Left lobe of liver (tissue), 2 donors: ENCODE results near the gene PMIS2. TPM values are rescaled to one million over a fixed set of nuclear protein-coding genes. Genes with fewer than 3 reads are reported as not detected.

Experiments
- ATAC-seq: fragments of 200-7000 bp; cut with Tn5 transposase; one replicate; pipeline ENCODE4 v1.9.1; 2020; ENCODE audit warnings: mild to moderate bottlenecking, moderate library complexity
- DNase-seq: peaks from one replicate; pipeline ENCODE4 v3.0.0-alpha.2; 2020; ENCODE audit warnings: low spot score
- total RNA-seq: library from RNA; stranded (reverse); gene quantifications from one replicate; pipeline ENCODE4 v1.2.1, GENCODE V29; 2021
- donor health status: DM: no; HTN: no; CAD: no; lungs with moderate emphysema.
- donor health status: DM: no; HTN: yes; CAD: no.

PMIS2 gene
- total RNA-seq, 1 donor from 2014 or later, result not detected

- ATAC-seq (no peak), DNase-seq (no peak)
Observed at GRCh38 chr19:35556025-35556590, 29.9 kb upstream of the PMIS2 start.

- no peak for ATAC-seq
- no peak for DNase-seq
Observed at GRCh38 chr19:35556846-35557538, 29.0 kb upstream of the PMIS2 start.

- ATAC-seq, result peak; percentile 47
- DNase-seq, result no peak
Observed at GRCh38 chr19:35557539-35558399, 28.2 kb upstream of the PMIS2 start.

- no peak for ATAC-seq
- DNase-seq, result no peak
Observed at GRCh38 chr19:35558400-35559280, 27.3 kb upstream of the PMIS2 start.

GRCh38 chr19:35559281-35559659 is 26.7 kb upstream of the PMIS2 start:
- ATAC-seq (no peak), DNase-seq (no peak)

- no peak for ATAC-seq
Observed at GRCh38 chr19:35559781-35560180, 26.2 kb upstream of the PMIS2 start.

GRCh38 chr19:35560271-35560670 is 25.7 kb upstream of the PMIS2 start:
- ATAC-seq, result no peak
- DNase-seq, result no peak

More at GRCh38 chr19:35559781-35560180, 26.2 kb upstream of the PMIS2 start:
- no peak for DNase-seq

- no peak for DNase-seq
- ATAC-seq, result no peak
Observed at GRCh38 chr19:35560677-35561076, 25.3 kb upstream of the PMIS2 start.

- no peak for DNase-seq
- no peak for ATAC-seq
Observed at GRCh38 chr19:35561436-35561835, 24.5 kb upstream of the PMIS2 start.

GRCh38 chr19:35562336-35562735 is 23.6 kb upstream of the PMIS2 start:
- DNase-seq, result no peak
- ATAC-seq, result no peak

GRCh38 chr19:35562776-35563175 is 23.2 kb upstream of the PMIS2 start:
- DNase-seq (no peak), ATAC-seq (no peak)

GRCh38 chr19:35563207-35563829 is 22.7 kb upstream of the PMIS2 start, which contains the start of gene ATP4A:
TSS of gene ATP4A (minus strand) at chr19:35563658. CDS start at chr19:35563629, 29 bp downstream.
- DNase-seq (no peak), ATAC-seq (no peak)

- DNase-seq (no peak), ATAC-seq (no peak)
Observed at GRCh38 chr19:35565016-35565856, 20.7 kb upstream of the PMIS2 start.

- DNase-seq (no peak), ATAC-seq (no peak)
Observed at GRCh38 chr19:35566738-35567137, 19.2 kb upstream of the PMIS2 start.

GRCh38 chr19:35569281-35569781 is 16.6 kb upstream of the PMIS2 start:
- ATAC-seq (no peak), DNase-seq (no peak)

GRCh38 chr19:35571406-35571965 is 14.5 kb upstream of the PMIS2 start:
- DNase-seq (no peak), ATAC-seq (no peak)

GRCh38 chr19:35577918-35578317 is 8.1 kb upstream of the PMIS2 start:
- DNase-seq (no peak), ATAC-seq (no peak)

GRCh38 chr19:35578707-35579106 is 7.3 kb upstream of the PMIS2 start:
- no peak for DNase-seq
- ATAC-seq, result no peak

GRCh38 chr19:35582760-35583159 is 3.2 kb upstream of the PMIS2 start:
- ATAC-seq (no peak), DNase-seq (no peak)
